ENCODE results near the gene DOCK4.

DNA sequence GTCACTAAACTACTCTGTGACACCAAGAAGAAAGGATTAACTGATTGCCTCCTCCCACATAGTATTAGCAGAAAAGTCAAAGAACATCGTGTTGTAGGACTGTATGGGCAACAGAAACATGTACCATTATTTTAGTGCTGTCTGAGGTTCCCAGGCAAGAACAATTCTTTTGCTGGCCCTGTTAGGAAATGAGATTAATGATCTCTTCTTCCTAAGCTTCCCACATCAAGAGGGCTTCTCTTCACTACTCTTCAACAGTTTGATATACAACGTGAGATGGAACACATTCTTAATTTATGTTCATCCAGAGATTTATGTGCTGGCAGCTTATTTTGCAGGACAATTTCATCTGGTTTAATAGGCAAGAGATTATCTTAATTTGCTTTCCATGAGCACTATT, 219.6 kb downstream of the DOCK4 start:
- TF ChIP-seq POLR2A (IDR thresholded peaks at IDR 0.05) (no peak), CTCF (IDR thresholded peaks at IDR 0.05) (no peak)

Measured in esophagus squamous epithelium (tissue), 4 donors.